Hypothalamus (tissue), 51 donors: ENCODE data around the gene MYO1C.
"Not testable (repeated sequence)": the region's sequence is repeated elsewhere in the genome, so short reads cannot be mapped to it uniquely, and the experiment has no call there.

Source experiments
- DNase-seq, 51 donors: peaks; one replicate each; lab custom pipeline; 2025; lab: John Stamatoyannopoulos, UW

The MYO1C gene

GRCh38 chr17:1492249-1493206, at the start of gene MYO1C:
Gene MYO1C (minus strand): TSS chr17:1492686. CDS start chr17:1492487, 199 bp downstream.
- DNase-seq = no peak

DNA sequence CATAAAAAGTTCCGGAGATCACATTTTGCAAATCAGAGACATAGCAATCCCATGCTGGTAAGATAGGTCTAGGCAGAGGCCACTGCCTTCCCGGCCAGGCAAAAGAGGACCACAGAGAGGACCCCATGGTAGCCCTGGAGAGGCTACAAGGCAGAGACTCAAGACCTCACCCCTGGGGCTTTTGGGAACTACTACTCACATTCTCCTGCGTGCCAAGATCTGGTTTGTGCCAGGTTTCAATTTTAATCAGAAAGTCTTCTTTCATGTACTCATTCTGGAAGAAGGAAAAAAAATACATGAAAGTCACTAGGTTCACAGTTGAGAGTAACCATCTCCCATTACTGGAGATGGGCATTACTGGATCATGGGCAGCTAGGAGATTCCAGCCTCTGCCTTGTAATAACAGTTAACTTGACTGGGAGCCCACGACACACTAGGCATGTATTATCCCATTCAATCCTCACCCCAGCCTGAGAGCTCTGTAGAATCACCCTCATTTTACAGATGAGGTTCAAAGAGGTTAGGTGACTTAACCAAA, 49.0 kb upstream of the MYO1C start:
- DNase-seq = no peak

DNA sequence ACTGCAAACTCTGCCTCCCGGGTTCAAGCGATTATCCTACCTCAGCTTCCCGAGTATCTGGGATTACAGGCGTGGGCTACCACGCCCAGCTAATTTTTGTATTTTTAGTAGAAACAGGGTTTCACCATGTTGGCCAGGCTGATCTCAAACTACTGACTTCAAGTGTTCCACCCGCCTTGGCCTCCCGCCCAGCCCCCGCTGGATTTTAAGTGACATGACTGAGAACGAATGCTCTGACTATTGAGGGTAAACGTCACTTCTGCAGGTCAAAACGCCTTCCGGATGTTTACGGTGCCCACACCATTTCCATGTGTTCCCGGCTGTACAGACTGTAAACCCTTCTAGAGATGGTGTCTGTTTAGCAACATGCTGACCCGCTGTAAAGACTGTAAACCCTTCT, 47.3 kb upstream of the MYO1C start:
- no peak for DNase-seq

DNA sequence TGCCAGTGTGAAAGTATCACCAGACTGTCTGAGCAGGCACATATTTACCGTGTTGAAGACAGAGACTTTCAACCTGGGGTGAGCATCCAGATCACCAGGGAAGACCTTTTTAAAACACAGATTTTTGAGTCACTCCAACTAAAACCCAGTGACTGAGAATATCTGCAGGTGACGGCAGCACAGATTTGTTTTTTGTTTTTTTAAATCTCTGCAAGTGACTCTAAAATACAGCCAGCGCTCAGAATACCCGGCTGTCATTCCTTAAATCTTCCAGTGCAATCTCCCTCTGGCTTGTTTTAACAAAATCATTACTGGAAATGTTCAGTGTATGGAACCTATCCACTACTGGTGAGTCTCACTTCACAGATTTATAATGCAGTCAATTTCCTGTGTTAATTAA, 43.3 kb upstream of the MYO1C start:
- DNase-seq = no peak

DNA sequence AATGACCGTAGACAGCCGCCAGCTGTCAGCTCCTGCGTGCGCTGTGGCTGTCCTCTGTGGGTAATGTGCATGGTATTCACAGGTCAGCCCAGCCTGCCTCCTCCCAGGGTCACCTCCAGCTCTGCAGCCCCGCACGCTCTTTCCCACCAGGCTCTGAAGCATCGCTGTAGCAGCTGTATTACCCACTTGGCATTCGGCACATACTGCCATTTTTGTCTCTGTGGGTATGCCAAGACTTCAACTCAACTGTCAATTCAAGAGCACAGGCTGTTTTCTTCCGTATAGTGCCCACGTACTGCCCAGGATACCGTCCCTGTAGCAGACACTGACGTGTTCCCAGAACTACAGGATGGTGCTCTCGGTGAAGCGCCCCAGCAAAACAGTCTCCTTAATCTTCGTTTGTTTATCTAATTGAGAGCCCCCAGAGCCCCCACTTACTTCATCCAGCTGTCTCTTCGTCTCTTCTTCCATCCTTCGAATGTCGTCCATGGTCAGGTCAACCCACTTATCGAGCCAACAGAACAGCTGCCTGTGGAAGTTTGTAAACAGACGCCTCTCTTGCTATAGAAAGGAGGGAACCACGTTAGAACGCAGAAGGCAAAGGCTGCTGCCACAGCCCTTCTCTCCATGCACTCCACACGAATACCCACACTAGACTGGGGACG, 41.3 kb upstream of the MYO1C start:
- no peak for DNase-seq

DNA sequence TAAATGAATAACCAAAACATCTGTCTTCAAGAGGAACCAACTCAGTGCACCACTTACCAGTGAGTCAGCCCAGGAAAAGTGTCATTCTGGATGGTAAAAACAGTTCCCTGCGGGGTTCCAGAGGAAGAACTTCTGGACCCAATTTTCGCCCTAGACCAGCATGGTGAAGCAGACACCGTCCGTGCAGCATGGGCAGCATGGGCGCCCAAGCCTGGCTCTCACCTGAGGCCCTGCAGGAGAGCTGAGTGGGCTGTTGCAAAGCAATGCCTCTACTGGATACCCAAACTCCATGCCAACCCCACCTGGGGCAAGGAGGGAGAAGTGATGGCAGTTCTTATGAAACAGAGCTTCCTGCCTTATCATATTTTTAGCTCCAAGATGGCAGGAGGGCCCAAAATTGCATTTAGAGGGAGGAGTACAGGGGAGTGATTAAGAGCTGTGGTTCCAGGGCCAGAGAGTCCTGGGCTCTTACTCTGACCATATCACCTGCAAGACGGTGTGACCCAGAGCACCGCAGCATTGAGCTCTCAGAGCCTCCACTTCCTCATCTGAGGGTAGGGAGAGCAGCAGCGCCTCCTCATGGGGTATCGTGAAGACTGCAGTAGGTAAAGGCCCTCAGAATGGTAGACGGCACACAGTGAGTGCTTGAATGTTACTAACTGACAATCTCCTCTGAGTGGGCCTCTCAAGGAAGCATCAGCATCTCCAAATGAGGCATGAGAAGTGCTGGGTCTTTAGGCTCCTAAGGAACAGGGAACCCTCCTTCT, 40.5 kb upstream of the MYO1C start:
- DNase-seq = no peak

- DNase-seq = no peak
Observed at GRCh38 chr17:1529863-1530262, 37.4 kb upstream of the MYO1C start.

GRCh38 chr17:1526876-1527275, 34.4 kb upstream of the MYO1C start:
- DNase-seq = not testable (repeated sequence)

- no peak for DNase-seq
Observed at GRCh38 chr17:1522626-1523025, 30.1 kb upstream of the MYO1C start.

GRCh38 chr17:1521086-1521640, 28.7 kb upstream of the MYO1C start:
- DNase-seq = no peak

- no peak for DNase-seq
Observed at GRCh38 chr17:1519678-1520077, 27.2 kb upstream of the MYO1C start.

- no peak for DNase-seq
Observed at GRCh38 chr17:1518410-1518809, 25.9 kb upstream of the MYO1C start.

GRCh38 chr17:1516388-1517161, 24.1 kb upstream of the MYO1C start, which contains the start of gene INPP5K:
Gene INPP5K (minus strand): TSS chr17:1516612. CDS start chr17:1516499, 113 bp downstream.
- DNase-seq = peak; percentile 73 to 99 (median 97)

DNA sequence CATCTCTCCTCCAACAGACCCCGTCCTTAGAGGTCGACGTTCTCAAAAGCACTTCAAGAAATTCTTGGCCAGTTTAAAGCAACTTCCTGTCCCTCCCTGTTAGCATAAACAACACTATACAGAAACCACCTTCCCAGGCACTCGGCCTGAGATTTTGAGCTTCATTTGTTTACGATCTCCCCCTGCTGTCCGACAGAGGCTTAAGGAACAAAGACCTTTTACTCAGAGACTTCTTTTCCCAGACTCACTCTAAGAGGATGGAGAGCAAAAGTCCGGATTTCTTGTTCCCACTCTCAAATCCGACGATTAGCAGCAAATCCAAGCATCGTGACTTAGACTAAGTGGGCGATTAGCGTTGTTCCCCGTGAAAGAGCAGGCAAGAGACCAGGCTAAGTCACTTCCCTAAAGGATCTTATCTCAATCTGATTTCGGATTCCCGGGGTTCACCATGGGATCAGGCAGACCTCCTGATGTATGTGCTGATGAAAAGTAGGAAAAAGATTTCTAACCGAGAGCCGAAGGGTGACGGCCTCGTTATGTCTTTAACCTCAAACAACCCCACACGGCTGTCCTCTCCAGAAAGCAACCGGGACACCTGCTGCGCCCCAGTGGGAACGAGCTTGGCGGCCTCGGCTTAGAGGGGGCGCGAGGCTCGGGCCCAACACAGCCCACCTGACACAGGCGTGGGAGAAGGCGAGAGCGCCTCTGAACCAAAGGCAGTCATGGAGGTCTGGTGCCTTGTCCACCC, 23.3 kb upstream of the MYO1C start:
- peak in 14 of 51 donors; percentile 11 to 59 (median 32) for DNase-seq

- DNase-seq = no peak
Observed at GRCh38 chr17:1512351-1512750, 19.9 kb upstream of the MYO1C start.

- peak in 3 of 51 donors; percentile 10 to 24 (median 24) for DNase-seq
Observed at GRCh38 chr17:1511756-1512321, 19.4 kb upstream of the MYO1C start.

DNA sequence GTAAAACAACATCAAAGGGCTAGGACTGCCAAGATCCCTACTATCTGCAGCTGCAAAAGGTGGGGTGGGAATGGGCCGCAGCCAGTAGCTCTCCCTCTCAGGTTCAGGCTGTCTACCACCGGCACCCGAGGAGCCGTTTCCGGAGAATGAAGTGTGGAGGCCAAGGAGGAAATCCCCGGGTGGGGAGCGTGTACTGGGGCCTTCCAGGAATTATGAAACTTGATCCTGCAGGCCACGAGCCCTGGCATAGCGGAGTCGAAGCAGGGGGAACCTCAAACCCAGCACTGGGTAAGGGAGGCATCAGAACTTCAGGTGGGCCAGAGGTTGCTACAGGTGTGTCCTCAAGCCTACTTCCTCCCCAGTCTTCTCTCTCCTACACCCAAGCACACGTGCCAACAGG, 18.8 kb upstream of the MYO1C start:
- DNase-seq = no peak

- no peak for DNase-seq
Observed at GRCh38 chr17:1509290-1509881, 16.9 kb upstream of the MYO1C start.
